ENCODE measurements around the gene EHHADH. TPM values are rescaled to one million over a fixed set of nuclear protein-coding genes. Genes with fewer than 3 reads are reported as not detected.

Gene EHHADH
- total RNA-seq, 2 experiments from 2014 or later: 1.3 TPM; not detected in 1

GRCh38 chr3:185225523-185225922 lies 28.3 kb downstream of the EHHADH start:
- H3K79me2 ChIP-seq (ENCODE audit: insufficient read depth, low read depth, low read length): no peaks in the 10 kb centered on the region
- H2AFZ ChIP-seq (ENCODE audit: low read length): no peak overlapping the region
- intact Hi-C loops (cut with micrococcal nuclease; ENCODE audit: unreplicated experiment): no loop called here
- no peak overlapping the region for H3K4me2 ChIP-seq (ENCODE audit: low read length)
- no peaks in the 10 kb centered on the region for H3K36me3 ChIP-seq (ENCODE audit: insufficient read depth, low read length)
- no peak overlapping the region for H3K27ac ChIP-seq (ENCODE audit: low read depth, low read length, poor library complexity, severe bottlenecking)
- DNase-seq (ENCODE audit: low spot score): no peak
- ChIA-PET CTCF (ENCODE audit: unreplicated experiment) (no interaction called here), POLR2A (interaction anchor here (0.6 to 1.0 kb wide), 2 partner anchors 1226 to 1236 kb away, joined by 3 read pairs; no protein-coding TSS in a partner anchor)
- H3K4me3 ChIP-seq (ENCODE audit: low read depth, low read length, poor library complexity, severe bottlenecking): no peak overlapping the region
- no peaks in the 10 kb centered on the region for H4K20me1 ChIP-seq (ENCODE audit: insufficient read depth, low read length)
- H3K9me3 ChIP-seq (ENCODE audit: low read length): no peaks in the 10 kb centered on the region
- no TSS peak for BruUV-seq (replicated peaks)
- H3K9me2 ChIP-seq (ENCODE audit: insufficient read depth, low read length): no peaks in the 10 kb centered on the region
- no peaks in the 10 kb centered on the region for H3K4me1 ChIP-seq (ENCODE audit: insufficient read depth, low read length, poor library complexity, severe bottlenecking)
- TF ChIP-seq CTCF (conservative IDR thresholded peaks at IDR 0.05; ENCODE audit: low read length) (no peak), EZH2phosphoT487 (IDR thresholded peaks at IDR 0.05; ENCODE audit: borderline replicate concordance, low read depth, low read length) (no peak)

GRCh38 chr3:185225080-185225479 lies 28.8 kb downstream of the EHHADH start:
- no peaks in the 10 kb centered on the region for H3K9me3 ChIP-seq (ENCODE audit: low read length)
- no peaks in the 10 kb centered on the region for H3K9me2 ChIP-seq (ENCODE audit: insufficient read depth, low read length)
- no peaks in the 10 kb centered on the region for H3K36me3 ChIP-seq (ENCODE audit: insufficient read depth, low read length)
- H3K79me2 ChIP-seq (ENCODE audit: insufficient read depth, low read depth, low read length): no peaks in the 10 kb centered on the region
- H4K20me1 ChIP-seq (ENCODE audit: insufficient read depth, low read length): no peaks in the 10 kb centered on the region
- no peak for DNase-seq (ENCODE audit: low spot score)
- CTCF ChIA-PET (ENCODE audit: unreplicated experiment): no interaction called here
- TF ChIP-seq CTCF (conservative IDR thresholded peaks at IDR 0.05; ENCODE audit: low read length): no peak
- TF ChIP-seq EZH2phosphoT487 (IDR thresholded peaks at IDR 0.05; ENCODE audit: borderline replicate concordance, low read depth, low read length): no peak
- BruUV-seq (replicated peaks): no TSS peak
- intact Hi-C loops (cut with micrococcal nuclease; ENCODE audit: unreplicated experiment): no loop called here
- H3K4me2 ChIP-seq (ENCODE audit: low read length): no peak overlapping the region
- no peak overlapping the region for H3K27ac ChIP-seq (ENCODE audit: low read depth, low read length, poor library complexity, severe bottlenecking)
- POLR2A ChIA-PET: interaction anchor here (0.8 kb wide), 1 partner anchor 287 kb away, joined by 7 read pairs; no protein-coding TSS in a partner anchor
- no peak overlapping the region for H3K4me3 ChIP-seq (ENCODE audit: low read depth, low read length, poor library complexity, severe bottlenecking)
- no peak overlapping the region for H2AFZ ChIP-seq (ENCODE audit: low read length)
- no peaks in the 10 kb centered on the region for H3K4me1 ChIP-seq (ENCODE audit: insufficient read depth, low read length, poor library complexity, severe bottlenecking)

GRCh38 chr3:185221203-185221602 lies 32.6 kb downstream of the EHHADH start:
- no peak overlapping the region for H2AFZ ChIP-seq (ENCODE audit: low read length)
- no peak overlapping the region for H3K4me3 ChIP-seq (ENCODE audit: low read depth, low read length, poor library complexity, severe bottlenecking)
- H3K9me2 ChIP-seq (ENCODE audit: insufficient read depth, low read length): no peaks in the 10 kb centered on the region
- intact Hi-C loops (cut with micrococcal nuclease; ENCODE audit: unreplicated experiment): no loop called here
- DNase-seq (ENCODE audit: low spot score): no peak
- H3K4me2 ChIP-seq (ENCODE audit: low read length): no peak overlapping the region
- CTCF ChIA-PET (ENCODE audit: unreplicated experiment): no interaction called here
- H3K36me3 ChIP-seq (ENCODE audit: insufficient read depth, low read length): no peaks in the 10 kb centered on the region
- no peaks in the 10 kb centered on the region for H4K20me1 ChIP-seq (ENCODE audit: insufficient read depth, low read length)
- no peaks in the 10 kb centered on the region for H3K9me3 ChIP-seq (ENCODE audit: low read length)
- no peak overlapping the region for H3K27ac ChIP-seq (ENCODE audit: low read depth, low read length, poor library complexity, severe bottlenecking)
- no peaks in the 10 kb centered on the region for H3K79me2 ChIP-seq (ENCODE audit: insufficient read depth, low read depth, low read length)
- BruUV-seq (replicated peaks): no TSS peak
- POLR2A ChIA-PET: no interaction called here
- no peaks in the 10 kb centered on the region for H3K4me1 ChIP-seq (ENCODE audit: insufficient read depth, low read length, poor library complexity, severe bottlenecking)
- TF ChIP-seq CTCF (conservative IDR thresholded peaks at IDR 0.05; ENCODE audit: low read length) (no peak), EZH2phosphoT487 (IDR thresholded peaks at IDR 0.05; ENCODE audit: borderline replicate concordance, low read depth, low read length) (no peak)
